GM19351 (cell line): Measurements from ENCODE around the gene ADPRM.
"Not testable (repeated sequence)": the region's sequence is repeated elsewhere in the genome, so short reads cannot be mapped to it uniquely, and the experiment has no call there.

Experiments used
- ATAC-seq: cut with Tn5 transposase; IDR thresholded peaks from one replicate; pipeline ENCODE4 v1.9.1; 2021; ENCODE audit warnings: mild to moderate bottlenecking, moderate library complexity; ENCODE audit not compliant: unreplicated experiment

ADPRM gene

DNA sequence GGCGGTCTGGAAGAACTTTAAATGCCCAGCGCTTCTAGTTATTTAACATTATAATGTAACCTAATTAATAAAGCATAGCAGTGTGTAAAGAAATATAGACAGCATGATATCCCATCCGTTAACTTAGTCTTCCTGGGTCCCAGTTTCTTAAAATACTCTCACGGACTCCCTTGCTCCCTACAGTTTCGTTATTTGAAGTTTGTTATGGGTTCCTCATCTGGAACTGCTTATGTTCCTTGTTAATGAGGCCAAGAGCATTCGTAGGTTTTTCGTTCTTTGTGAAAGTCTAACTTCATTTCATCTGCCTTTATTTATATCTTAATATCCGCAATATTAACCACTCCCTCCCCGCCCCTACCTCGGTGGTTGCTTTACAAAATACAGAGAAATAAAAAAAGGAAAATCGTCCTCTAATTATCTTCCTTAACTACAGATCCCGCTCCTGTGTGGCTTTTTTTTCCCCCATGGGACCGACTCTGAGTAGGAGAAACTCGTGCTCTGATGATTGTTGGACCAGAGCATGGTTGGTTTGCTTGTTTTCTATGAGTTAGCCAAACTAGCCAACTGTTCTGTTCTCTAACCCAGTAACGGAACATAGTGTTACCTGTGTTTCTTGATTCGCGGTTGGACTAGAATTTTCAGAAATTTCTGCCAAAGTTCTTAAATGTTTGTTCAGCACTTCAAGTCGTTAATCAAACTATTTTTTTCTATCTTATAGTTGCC lies 863 bp downstream of the ADPRM start:
- no peak for ATAC-seq

DNA sequence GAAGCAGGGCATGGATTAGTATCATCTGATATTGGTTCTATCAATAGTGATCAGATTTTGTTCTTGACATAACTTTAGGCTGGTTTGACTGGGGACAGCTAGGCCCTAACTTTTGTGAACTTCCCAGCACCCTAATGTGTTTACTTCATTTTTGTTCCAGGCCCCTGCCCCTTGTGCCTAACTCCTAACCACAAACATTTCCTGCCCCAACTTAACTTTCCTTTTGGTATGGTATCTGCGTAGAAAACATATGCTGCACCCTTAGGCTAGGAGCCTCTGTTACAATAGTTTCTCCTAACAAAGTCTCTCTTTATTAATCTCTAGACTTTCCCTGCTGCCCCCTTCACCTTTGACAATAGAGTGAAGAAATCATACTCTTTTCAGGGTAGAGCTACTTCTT lies 2.5 kb downstream of the ADPRM start:
- no peak for ATAC-seq

DNA sequence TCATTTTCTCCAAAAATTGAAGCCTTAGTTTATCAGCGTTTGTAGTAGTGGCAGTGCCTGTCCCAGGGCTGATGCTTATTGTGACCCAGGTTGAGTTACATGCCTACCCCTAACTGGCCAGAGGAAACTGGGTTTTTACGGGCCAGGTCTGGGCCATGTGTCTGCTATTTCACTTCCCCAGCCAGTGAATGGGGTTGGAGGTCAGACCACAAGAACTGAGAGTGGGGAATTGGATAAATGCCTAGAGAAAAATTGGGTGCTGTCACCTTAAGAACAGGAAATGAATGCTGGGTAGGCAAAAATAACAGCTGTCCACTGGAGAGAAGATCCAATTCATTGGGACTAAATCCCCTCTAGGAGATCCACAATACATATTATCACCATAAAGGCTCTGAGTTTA lies 5.2 kb downstream of the ADPRM start:
- ATAC-seq = no peak

DNA sequence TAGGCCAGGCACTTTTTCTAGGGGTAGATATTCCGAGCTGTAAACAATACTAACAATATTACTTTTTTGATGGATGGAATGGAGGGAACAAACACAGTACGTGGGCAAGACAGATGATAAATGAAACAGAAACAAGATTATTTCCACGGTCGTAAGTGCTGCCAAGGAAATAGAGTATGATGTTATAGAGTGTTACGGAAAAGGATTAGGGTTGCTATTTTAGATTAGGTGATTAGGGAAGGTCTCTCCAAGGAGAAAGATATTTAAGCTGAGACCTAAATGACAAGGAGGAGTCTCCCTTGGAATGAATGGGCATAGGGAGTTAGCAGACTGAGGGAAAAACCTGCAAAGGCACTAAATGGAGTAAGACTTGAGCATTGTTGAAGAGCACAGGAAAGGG lies 8.3 kb downstream of the ADPRM start:
- no peak for ATAC-seq

DNA sequence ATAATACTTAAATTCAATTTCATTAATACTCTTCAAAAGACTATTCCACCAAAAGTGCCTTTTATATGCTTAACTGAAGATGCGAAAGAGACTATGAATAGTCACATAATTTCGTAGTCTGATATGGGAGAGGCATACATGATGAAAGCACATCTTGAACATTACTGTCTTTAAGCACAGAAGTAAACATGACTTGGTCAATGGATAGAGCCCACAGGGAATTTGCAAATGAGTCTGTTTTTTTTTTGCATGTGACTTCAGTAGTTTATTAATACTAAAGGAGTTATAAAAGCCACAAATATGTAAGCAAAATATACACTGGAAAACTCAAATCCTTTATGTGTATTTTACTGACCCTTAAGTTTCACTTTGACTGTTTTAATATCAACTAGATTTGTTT lies 15.9 kb downstream of the ADPRM start:
- ATAC-seq = no peak

DNA sequence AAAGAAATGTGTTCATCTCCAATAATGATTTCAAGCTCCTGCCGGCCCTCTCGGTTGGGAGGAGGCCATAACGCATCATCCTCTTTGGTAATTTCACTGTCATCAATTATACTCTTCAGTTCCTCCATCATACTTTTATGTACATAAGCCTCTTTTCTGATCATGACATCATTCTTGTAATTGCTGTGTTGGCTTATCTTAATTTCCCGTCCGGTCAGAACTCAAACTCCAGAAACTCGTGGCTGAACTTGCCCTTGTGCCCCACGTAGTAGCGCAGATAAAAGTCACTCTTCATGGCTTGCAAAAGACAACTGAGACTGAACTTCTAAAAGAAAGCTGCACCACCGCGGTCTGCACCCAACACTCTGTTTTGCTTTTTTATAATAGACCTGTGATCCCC lies 18.8 kb downstream of the ADPRM start:
- no peak for ATAC-seq

DNA sequence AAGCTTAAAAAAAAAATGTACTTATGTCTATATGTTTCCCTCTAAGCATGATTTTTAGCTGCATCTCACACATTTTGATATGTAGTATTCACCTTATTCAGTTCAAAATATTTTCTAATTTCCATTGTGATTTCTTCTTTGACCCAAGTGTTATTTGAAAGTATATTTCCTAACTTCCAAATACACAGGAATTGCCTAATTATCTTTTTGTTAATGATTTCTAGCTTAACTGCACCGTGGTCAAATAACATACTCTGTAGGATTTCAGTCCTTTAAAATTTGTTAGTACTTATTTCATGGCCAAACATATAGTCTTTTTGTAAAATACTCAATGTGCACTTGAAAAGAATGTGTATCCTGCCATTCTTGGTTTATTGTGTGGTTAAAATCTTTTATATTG lies 21.2 kb downstream of the ADPRM start:
- no peak for ATAC-seq

DNA sequence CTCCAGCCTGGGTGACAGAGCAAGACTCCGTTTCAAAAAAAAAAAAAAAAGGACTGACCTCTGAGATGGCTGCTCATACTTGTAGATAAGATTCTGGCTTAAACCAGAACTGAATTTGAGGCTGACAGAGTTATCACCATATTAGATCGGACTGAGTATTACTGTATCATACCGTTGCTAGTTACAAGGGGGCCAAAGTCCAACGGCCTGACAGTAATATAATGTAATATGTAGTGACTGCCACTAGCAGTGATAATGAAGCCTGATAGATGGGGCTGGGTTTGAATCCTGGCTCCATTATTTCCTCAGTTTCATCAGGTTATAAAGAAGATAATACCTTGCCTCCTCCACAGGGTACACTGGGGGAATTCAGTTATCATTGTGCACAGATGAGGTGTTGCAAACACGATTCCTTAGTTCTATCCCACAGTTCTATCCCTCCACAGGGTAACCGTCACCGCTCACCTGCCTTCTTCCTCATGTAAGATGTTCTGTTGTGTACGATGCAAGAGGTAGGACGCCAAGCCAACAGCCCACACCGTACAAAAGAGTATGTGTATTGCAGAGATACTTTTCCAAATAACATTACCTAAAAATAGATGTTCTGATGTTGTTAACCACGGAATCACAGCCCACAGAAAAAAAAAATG lies 27.3 kb downstream of the ADPRM start:
- no peak for ATAC-seq

DNA sequence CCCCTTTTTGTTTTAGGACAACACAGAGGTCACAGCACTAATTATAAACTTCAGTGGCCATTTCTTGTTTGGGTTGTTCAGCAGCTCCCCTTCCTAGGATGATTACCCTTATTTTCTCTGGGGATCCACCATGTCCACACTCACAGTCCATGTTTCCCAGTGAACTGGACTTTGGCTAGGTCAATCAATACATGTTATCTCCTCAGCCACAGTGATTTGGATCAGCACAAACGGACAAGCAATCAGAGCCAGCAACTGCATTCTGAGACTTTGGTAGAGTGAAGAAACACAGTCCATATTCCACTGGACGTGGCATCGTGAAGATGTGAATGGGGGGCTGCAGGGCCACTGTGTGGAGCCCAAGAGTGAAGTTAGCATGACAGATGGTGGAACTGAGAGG lies 27.9 kb downstream of the ADPRM start:
- no peak for ATAC-seq

DNA sequence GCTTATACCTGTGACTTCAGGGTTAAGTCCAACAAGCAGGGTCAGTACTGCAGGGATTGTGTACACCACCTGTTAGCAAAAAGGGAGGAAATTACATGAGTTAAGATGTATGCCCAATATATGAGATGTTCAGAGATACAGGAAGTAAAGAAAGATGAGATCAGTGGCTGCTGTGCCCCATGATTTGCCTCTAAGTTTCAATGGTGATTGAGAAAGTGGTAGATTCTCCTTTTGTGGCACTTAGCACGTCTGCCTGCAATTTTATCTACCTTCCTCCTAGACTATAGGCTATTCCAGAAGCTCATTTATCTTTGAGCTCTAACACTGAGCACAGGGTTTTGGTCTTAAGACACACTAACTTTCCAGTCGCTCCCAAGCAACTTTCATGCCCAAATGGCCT lies 28.8 kb downstream of the ADPRM start:
- no peak for ATAC-seq

DNA sequence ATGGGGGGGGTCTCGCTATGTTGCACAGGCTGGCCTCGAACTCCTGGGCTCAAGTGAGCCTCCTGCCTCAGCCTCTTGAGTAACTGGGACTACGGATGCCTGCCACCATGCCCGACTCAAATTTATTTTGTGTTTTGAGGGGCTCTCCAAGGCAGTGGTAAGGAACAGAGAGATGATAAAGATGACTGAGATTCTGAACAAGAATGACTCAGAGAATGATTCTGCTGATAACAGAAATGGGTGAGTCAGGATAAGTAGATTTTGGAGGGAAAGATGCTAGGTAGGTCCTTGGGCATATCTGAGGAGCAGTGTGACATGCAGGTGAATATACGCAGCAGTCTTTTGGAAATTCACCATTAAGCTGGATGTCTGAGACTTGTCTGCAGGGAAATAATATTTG lies 29.8 kb downstream of the ADPRM start:
- no peak for ATAC-seq

DNA sequence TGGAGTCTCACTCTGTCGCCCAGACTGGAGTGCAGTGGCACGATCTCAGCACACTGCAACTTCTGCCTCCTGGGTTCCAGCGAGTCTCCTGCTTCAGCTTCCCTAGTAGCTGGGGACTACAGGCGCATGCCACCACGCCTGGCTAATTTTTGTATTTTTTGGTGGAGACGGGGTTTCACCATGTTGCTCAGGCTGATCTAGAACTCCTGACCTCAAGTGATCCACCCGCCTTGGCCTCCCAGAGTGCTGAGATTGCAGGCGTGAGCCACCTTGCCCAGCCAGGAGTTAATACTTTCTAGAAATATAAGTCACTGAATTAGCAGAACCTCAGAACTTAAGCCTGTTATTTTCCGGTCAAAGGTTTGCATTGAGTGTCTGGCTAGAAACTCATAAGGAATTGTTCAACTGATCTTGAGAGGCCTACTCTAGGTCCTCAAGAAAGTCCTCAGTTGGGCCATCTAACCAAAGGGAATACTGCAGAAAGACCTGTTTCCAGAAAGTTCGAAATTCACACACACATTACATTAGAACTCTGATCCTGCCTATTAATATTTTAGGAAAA lies 31.0 kb downstream of the ADPRM start:
- ATAC-seq = no peak

DNA sequence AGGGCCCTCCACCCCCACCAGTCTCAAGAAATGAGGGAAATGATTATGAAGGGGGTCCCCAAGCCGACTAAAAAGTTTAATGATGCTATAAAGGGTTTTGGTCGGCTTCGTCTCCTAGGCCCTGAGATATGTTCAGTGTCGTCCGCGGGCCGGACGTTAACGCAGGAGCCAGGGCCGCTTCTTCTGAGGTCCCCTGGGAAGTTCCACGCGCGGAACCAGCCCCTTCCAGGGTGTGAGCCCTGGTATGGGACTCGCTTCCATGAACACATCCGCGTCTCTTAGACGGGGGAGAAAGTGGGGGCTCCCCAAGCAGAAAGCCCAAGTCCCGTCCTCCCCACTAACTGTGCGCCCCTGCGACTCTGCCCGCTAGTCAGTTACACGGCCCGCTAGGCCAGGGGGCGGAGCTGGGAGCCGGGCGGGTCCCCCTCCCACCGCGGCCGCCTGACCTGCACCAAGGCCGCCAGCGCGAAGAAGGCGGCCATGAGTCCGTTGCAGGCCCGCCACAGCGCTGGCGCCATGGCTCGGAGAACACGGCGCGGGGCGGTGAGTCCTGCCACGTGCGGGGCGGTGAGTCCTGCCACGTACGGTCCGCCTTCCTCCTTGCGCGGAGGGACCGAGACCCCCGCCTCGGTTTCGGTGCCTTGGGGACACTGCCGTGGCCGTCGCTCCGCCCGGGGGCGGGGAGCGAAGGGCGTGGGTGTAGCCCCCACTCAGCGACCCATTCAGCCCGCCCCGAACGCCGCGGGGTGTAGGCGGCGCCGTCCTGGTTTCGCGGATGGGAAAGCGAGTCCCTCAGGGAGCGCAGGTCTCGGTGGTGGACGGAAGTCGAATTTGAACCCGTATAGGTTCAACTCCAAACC lies 32.2 kb downstream of the ADPRM start, which contains the start of gene TMEM220:
TSS of gene TMEM220 (minus strand) at position 690 of the 860 bp plus-strand sequence. CDS start at position 518, 172 bp downstream.
- ATAC-seq = peak; percentile 87

DNA sequence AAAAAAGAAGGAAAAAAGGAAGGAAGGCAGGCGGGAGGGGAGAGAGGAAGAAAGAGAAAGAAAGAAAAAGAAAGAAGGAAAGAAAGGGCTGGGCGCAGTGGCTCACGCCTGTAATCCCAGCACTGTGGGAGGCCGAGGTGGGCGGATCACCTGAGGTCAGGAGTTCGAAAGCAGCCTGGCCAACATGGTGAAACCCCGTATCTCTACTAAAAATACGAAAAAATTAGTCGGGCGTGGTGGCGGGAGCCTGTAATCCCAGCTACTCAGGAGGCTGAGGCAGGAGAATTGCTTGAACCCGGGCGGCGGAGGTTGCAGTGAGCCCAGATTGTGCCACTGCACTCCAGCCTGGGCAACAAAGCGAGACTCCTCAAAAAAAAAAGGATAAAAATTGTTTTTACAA lies 32.9 kb downstream of the ADPRM start:
- ATAC-seq = not testable (repeated sequence)

DNA sequence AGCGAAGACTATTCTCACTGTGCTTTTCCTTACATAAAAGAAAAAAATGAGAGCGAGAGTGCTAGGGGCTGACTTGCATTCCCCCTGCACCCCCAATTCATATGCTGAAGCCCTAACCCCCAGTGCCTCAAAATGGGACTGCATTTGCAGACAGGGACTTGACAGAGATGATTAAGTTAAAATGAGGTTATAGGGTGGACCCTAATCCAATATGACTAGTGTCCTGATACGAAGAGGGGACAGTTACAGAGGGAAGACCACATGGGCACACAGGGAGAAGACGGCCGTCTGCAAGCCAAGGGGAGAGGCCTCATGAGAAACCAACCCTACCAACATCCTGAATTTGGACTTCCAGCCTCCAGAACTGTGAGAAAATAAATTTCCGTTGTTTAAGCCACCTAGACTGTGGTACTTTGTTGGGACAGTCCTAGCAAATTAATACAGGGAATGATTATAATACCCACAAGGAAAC lies 34.0 kb downstream of the ADPRM start:
- ATAC-seq = no peak

DNA sequence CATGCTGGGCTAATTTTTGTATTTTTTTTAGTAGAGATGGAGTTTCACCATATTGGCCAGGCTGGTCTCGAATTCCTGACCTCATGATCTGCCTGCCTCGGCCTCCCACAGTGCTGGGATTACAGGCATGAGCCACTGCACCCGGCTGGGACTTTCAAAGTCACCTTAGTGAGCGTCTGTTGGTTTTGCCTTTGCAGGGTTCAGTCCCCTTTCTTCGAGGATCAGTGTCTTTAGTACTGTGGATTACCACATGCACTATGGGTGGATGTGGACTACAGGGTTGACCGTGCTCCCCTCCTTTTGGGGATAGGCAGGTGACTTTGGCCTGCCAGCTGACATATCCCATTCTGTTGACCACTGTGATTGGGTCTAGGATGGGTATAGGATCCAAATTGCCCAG lies 34.7 kb downstream of the ADPRM start:
- not testable (repeated sequence) for ATAC-seq

DNA sequence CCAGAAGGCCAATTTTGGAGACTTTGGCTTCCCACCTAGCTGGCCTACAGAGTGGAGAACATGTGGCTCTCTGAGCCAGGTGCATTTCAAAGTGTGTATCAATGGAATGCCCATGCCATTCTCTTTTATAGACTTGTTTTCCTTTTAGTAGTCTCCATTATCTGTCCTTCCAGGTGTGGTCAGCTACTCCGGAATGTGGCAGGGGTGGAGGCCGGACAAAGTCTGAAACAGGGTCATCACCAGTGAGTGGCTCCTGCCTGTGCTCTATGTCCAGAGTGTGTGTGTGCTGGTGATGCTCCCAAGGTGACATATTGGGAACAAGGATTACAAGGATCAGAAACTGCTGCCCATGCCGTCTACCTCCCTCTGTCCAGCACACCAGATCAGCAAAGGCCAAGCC lies 36.3 kb downstream of the ADPRM start:
- no peak for ATAC-seq

DNA sequence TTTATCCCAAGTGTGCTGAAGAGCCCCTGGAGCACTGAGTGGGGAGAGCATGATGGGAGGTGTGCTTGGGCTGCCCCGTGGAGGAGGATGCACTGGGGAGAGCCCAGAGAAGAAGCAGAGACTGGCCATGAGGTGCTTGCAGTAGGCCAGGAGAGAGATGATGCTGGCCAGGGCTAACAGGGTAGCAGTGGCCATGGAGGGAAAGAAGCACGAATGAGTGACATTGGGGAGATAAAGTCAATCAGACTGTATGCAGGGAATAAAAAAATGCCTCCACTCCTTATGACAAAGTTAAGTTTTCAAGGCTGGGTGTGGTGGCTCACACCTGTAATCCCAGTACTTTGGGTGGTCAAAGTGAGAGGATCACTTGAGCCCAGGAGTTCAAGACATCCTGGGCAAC lies 37.9 kb downstream of the ADPRM start:
- no peak for ATAC-seq

DNA sequence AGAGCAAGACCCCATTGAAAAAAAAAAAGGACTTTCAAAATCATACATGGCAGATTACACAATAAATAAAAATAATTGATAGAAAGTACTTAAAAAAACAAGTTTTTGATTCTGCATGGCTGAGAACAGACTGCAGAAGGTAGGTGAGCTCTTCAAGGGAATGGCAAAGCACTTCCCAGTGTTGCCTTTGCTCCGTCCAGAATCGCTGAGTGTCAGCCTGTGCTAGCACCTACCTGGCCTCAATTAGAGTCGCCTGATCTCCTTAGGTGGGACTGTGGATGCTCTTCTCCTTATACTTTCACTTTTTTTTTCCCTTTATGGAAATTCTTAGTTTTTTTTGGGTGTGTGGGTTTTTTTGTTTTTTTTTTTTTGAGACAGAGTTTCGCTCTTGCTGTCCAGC lies 38.4 kb downstream of the ADPRM start:
- ATAC-seq = no peak

DNA sequence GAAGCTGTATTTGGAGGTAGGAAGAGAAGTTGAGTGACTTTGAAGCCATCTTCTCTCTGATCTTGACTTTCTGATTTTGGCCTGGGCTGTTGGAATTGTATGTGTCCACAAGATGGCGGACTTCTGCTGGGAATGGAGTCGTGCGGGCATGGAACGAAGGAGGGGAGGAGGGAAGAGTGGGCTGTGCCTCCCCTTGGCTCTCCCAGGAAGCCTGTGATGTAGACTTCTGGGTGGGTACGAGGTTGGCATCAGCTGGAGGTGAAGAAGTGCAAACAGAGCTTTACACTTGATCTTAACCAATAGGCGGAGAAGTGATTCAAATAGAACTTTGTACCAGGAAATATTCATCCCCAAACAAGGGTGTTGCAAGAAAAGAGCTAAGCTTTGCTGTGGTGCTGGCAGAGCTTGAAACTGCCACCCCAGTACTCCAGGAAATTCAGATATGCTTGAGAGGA lies 39.8 kb downstream of the ADPRM start:
- ATAC-seq = peak; percentile 57

DNA sequence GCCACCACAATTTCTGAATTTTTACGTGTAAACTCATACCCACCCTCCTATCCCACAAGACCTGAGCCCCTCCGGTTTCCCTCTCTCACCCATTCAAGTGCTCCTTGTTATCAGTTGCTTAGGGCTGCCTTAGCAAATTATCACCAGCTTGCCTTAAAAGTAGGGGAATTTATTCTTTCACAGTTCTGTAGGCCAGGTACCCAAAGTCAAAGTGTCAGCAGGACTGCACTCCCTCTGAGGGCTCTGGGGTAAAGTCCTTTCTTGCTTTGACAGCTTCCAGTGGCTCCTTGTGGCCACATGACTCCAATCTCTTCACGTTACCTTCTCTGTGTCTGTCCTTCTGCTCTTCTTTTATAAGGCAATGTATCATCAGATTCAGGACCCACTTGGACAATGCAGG lies 40.3 kb downstream of the ADPRM start:
- ATAC-seq = no peak
